HG02610 (cell line): ENCODE measurements around the gene ACTN1.

Source experiments
- ATAC-seq: cut with Tn5 transposase; IDR thresholded peaks from one replicate; pipeline ENCODE4 v1.9.1; 2021; ENCODE audit warnings: mild to moderate bottlenecking, moderate library complexity; ENCODE audit not compliant: unreplicated experiment

Gene ACTN1

DNA sequence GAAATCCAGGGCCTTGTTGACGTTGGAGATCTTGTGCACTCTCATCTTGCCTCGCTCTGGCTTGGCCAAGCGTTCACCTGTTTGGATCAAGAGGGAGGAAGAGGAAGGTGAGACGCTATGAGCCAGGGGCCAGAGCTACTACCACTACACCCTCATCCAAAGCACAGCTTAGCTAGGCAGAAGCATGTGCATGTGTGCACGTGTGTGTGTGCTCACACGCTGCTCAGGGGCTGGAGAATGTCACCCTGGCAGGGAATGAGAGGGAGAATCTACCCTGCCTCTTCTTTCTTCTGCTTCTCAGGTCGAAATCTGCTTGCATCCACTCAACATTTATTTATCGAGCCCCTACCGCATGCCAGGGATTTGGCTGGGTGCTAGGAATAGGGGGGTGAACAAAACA lies 58.1 kb downstream of the ACTN1 start:
- ATAC-seq, result no peak

DNA sequence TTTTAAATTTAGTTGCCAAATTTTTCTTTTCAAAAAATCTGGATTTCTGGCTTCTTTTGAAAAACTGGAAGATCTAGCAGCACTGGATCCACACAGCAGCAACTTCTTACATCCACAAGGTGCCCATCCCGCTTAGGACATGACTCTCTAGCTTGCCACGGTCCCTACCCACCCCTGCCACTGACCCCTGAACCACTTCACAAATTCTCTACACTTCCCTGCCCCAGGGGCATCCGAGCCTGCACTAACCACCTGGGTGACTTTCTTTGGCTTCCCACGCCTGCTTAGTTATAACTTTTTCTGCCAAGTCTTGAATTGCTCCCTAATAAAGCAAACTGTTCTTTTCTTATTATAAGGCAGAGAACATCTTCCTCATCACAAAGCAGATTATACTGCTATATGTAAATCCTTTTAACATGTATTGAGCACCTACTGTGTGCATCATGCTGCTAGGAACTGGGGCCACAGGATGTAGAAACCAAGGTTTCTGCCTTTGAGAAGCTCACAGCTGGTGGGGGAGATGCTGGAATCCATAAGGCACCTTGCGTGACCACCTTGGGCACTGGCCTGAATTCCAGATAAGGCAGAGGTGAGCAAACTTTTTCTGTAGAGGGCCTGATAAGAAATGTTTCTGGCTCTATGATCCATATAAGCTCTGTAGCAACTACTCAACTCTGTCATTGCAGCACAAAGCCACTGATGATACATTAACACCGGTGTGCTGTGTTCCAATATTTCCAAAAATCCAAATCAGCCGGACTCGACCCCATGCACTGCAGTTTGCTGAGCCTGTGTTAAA lies 59.8 kb downstream of the ACTN1 start:
- ATAC-seq, result no peak

DNA sequence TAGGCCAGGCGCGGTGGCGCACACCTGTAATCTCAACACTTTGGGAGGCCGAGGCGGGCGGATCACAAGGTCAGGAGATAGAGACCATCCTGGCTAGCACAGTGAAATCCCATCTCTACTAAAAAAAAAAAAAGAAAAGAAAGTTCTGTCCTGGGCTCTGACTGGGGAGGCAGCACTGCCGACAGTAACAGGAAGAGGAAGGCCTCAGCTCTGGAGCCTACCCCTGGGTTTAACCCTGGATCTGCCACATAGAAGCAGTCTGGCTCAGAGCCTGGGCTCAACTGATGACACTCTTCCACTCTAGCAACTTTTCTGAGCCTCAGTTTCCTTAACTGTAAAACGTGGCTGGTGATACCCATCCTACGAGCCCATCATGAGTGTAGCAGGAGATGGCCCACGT lies 60.5 kb downstream of the ACTN1 start:
- ATAC-seq, result no peak

DNA sequence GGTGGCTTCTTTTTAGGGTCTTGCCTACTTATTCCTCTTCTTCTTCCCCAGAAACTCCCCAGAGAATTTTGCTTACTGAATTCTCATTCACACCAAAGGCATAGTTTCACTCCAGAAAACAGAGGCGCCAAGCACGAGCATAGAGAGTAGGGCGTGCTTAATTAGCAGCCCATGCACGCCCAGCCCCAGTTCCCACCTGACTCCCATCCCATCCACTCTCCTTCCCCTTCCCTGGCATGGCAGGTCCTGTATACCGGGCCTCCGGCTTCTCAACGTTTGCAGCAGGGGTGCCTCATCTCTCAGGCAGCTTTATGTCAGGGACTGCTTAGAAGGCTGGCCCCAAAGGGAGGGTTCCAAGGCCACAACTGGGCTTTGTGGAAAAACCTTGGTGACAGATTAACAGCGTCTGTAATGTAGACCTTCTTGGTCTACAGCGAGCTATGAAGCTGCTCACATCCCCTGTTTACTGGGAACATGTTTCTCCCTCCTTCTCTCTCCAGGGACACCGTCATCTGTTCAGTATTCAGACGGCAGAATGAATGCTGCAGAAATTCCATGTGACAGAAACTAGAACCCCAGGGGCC lies 62.7 kb downstream of the ACTN1 start:
- no peak for ATAC-seq

DNA sequence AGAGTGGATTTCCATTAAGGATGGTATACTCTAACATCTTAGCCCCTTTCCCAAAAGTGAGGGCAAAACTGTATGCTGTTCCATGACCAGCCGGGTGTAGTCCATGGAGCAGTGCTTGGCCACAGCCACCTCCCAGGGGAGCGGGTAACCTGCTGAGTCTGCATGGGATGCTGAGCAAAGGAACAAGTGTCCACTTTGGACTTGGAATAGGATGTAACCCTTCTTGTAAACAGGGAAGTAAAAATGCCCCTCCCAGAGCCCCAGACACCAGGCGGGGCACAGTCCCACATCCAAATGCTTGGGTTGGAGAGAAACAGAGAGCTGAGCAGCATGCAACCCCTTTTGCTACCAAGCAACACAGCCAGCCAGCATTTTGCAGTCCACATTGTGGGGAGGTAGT lies 65.6 kb downstream of the ACTN1 start:
- ATAC-seq, result no peak

DNA sequence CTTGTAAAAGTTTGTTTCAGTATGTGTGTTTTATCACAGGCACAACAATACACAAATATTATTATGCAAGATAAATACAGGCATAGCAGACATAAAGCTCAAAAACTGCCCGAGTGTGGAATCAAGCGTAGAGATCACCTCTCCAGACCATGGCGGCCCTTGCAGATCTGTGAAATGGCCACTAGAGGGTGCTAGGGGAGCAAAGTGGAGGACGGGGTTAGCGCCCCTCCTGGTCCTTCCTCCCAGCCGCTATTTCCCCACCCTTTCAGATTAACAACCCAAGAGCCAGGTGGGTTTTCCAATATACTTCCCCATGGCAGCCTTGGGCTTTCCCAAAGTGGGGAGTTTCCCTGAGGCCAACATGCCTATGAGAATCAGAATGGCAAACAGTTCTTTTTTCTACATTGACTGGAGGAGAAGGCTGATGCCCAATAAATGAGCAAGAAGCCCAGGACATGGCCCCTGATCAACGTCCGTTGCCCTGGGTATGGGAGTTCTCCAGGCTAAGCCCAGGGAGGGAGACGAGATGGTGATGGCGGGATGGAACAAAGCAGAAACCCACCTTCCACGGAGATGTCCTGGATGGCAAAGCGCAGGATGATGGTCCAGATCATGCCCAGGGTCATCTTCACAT lies 67.4 kb downstream of the ACTN1 start:
- ATAC-seq, result peak; percentile 49

DNA sequence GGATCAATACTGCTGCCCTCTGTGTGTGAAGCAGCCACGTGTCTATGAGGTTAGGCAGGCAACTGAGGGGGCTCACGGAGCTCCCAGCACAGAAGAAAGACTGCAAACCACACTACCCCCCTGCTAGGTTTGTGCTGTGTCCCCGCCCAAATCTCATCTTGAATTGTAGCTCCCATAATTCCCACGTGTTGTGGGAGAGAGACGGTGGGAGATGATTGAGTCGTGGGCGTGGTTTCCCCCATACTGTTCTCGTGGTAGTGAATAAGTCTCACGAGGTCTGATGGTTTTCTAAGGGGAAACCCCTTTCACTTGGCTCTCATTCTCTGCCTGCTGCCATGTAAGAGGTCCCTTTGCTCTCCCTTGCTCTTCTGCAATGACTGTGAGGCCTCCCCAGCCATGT lies 68.6 kb downstream of the ACTN1 start:
- ATAC-seq, result no peak

DNA sequence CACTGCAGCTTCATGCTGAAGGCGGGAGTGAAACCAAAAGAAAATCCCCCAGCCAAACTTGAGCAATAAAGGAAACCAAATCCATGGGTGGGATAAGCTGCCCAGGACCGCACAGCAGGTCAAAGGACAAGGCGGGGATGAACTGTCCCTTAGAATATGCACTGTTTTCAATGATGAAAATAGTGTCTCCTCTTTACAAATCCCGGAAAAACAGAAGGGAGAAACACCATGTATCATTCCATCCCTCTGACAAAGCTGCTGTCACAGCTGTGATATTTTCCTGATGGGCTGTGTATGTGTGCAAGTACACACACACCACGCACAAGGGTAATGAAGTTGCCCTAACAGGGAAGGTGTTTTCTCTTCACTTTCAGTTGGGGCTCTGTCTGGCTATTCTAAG lies 70.3 kb downstream of the ACTN1 start:
- no peak for ATAC-seq

DNA sequence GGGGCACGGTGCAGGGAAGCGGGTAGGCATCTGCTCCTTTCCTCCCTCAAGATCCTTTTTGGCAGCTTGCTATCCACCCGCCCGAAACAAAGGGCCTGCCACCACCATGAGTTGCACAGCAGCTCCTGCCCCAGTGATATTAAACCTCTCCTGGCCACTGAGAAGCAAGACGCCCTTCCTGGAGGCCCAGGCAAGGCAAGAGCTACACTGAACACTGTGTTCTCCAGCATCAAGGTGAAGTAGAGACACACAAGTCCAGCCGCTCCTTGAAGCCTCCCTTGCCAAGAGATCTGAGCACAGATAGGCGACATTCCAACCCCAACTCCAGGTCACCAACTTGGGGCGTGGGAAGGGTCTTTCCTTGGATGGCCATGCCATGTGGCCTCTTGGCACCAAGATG lies 70.9 kb downstream of the ACTN1 start:
- ATAC-seq, result no peak

DNA sequence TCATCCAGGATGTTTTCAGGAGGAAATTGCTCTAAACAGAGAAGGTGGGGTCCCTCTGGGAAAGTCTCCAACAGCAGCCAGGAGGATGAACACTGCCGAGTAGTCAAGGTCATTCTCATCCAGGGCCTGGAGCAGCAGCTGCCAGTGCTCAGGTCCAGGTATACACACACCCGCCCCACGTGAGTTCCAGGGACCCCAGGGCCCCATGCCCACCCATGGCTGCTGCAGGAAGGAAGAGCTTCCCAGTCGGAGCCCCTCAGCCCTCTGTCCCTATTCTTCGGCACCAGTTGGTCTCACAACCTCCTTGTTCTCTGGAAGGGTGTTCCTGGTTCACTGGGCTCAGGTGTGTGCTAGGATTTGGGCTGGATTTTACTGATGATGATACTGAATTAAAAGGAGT lies 72.7 kb downstream of the ACTN1 start:
- ATAC-seq, result no peak

DNA sequence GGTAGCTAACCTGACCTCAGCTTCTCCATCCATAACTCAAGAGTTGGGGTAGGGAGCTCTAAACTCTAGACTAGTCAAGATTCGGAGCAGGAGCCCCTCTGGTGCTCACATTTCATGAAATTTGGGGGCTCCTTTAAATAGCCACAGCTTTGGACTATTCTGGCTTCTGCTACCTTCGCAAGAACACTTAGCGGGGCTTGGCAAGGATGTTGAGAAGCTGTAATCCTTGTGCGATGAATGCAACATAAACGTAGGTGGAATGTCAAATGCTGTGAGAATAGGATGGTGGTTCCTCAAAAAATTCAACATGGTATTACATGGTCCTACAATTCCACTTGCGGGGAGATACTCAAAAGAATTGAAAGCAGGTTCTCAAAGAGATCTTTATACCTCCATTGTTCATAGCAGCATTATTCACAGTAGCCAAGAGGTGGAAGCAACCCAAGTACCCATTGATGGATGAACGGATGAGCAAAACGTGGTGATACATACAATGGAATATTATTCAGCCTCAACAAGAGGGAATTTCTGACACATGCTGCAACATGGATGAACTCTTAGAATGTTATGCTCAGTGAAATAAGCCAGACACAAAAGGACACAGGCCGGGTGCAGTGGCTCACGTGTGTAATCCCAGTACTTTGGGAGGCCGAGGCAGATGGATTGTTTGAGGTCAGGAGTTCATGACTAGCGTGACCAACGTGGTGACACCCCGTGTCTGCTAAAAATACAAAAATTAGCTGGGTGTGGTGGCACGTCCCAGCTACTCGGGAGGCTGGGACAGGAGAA lies 73.8 kb downstream of the ACTN1 start:
- ATAC-seq, result no peak

DNA sequence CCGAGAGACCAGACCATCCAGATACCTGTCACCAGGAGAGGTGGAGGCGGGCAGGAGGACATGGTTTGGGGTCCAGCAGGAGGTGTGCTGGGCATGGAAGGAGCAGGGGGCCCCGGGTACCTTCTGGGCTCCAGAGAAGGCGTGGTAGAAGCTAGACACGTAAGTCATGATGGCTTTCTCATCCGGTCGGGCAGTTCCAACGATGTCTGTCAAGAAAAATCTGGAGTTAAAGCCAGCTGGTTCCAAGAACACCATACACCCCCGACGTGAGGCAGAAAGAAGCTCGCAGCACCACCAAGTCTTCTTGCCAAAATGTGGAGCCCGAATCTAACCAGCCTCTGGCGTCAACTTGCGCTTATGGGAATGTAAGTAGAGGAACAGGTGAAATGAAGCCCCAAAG lies 76.7 kb downstream of the ACTN1 start:
- ATAC-seq, result no peak

DNA sequence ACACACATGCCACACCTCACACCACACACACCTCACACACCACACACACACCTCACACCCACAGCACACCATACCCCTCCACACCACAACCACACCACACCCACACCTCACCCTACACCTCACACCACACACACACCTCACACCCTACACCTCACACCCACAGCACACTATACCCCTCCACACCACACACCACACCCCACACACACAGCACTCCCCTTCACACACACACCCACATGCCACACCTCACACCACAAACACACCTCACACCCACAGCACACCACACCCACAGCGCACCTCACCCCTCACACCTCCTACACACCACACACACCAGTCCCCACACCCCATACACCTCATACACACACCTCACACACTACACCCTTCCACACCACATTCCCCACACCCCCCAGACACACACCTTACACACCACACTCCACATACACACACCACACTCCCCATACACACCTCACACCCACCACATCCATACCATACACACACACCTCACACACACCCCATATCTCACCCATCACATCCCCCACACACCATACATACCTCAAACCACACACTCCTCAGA lies 80.0 kb downstream of the ACTN1 start:
- ATAC-seq, result no peak

DNA sequence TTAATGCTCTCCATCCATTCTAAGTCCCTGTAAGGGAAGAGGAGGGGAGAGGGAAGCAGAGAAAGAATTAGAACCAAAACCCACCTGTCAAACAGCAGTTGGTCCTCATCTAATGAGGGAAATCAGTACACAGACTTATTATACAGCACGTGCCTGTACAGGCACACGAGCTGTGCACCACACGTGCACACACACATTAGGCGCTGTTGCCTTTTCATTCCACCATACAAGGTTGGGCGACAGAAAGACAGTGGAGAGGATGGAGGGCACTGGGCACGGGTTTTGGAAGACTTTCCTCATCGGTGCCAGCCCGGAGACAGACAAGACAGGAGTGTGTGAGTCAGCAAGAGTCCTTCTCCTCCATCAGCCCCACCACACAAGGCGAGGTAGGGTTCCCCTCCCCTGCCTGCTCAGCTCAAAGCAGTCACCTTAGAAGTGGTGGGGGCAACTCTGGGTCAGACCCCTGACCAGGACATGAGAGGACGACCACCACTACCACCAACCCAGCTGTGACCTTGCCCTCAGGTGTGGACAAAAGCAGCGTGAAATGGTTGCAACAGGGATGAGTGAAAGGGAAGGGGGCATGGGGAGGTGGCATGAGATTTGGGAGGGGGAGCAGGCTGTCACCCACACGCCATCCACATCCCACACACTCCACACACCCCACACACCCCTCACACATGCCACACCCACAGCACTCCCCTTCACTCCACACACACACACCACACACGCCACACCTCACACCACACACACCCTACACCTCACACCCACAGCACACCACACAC lies 80.7 kb downstream of the ACTN1 start:
- no peak for ATAC-seq

DNA sequence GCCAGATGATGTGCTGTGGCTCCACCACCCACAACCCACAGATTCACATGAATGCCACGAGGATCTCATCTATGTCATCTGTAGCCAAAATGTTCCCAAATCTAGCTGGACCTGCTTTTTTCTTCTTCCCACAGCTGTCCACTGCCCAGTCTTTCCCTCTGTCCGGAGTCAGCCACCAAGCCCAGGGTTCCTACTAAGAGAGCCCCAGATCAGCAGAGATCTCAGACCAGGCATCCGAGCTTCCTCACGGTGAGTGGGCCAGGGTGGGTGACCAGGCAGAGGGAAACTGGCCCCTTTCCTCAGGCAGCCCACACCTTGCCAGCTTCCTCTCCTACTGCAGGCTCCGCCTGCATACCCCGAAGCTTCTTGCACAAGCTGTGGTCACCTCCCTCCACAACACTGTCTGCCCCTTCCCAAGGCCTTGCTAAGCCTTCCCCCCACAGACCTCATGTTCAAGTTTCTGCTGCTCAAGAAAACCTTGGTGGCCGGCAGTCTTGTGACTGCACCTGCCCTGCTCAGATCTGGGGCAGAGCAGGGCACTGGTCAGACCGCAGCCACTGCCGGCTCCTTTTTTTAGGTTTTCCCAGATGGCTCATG lies 81.4 kb downstream of the ACTN1 start:
- no peak for ATAC-seq

DNA sequence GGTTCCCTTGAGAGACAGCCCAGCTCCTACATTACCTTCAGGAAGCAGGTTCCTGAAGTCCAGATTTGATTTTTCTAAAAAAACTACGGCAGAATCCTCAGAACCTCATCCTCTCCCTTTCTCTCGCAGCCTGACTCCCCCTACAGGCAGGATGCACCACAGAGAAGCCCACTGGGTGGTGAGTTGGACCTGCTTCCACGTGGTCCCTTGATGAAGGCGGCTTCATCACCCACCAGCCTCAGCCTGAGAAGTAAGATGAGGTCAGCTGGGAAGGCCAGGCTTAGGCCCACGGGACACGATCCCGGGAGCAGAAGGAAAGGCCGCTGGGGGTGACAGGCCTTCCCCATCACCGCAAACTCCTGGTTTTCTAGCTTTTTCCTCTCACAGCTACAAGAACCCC lies 83.0 kb downstream of the ACTN1 start:
- ATAC-seq, result no peak

DNA sequence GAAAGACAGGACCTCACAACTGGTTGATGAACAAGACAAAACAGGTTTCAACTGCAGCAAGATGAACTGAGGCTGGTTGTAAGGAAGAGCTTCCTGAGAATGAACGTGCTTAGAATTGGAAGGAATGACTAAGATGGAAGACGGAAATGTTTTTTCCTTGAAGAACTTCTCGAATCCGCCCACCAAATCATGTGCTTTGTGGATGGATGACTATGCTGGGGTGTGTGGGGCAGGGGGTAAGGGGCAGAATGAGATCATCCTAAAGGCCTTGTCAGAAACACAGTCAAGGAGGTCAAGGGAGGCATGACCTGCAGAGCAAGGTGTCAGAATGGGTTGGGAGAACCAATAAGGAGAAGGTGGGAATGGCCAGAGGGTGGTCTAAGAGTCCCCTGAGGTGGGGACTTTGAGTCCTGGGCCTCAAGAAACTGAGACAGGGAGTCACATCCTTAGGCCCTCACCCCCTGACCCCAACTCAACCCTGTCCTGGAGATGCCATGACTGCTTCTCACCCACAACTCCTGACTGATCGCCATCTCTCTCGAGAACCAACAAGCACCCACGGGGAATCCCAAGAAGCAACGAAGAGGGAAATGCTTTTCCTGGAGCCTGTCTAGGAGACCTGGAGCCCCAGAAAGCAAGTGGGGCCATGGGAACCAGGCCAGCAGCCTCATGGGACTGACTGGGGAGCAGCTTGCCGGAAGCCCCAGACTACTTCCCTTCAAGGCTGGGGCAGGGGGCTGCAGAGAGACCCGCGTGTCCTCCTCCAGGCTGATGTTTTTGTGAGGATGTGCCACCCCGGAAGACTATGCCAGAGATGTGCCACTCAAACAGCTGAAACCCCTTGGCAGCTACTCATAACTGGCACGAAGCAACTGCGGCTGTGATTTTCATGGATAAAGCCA lies 84.0 kb downstream of the ACTN1 start:
- no peak for ATAC-seq

DNA sequence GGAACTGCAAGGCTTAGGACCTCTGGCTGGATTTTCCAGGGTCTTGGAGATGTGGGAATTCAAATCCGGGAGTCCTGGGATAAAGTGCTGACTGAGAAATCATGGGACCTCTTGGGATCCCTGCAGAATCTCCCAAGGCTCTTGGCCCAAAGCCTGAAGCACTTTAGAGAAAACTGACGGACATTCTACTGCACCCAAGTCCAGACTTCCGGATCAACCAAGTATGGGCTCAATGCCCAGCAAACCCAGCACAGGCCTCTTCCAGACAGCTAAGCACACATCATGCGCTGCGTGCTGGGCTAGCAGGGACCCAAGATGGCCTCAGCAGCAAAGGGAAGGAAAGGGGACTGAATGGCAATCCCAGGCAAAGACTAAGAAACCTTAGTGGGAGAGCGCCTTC lies 85.0 kb downstream of the ACTN1 start:
- no peak for ATAC-seq

DNA sequence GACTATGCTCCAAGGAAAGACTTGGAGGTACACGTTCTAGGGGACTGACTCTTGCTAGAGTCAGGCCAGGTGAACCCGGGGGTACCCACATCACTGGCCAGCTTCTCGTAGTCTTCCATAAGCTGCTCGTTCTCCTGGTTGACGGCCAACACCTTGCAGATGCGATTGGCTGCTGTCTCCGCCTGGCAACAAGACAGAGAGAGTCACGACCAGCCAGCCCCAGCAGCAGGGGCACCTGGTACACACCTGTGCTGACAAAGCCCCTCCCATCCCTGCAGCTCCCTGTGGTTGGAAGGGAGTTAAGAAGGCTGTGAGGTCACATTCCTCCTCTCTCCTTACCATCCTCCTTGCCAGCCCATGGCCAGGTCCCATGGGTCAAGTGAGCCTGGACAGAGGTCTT lies 85.5 kb downstream of the ACTN1 start:
- no peak for ATAC-seq
